Measurements from ENCODE around the gene ANKFY1.
"Not testable (repeated sequence)": the region's sequence is repeated elsewhere in the genome, so short reads cannot be mapped to it uniquely, and the experiment has no call there.

Gene ANKFY1

DNA sequence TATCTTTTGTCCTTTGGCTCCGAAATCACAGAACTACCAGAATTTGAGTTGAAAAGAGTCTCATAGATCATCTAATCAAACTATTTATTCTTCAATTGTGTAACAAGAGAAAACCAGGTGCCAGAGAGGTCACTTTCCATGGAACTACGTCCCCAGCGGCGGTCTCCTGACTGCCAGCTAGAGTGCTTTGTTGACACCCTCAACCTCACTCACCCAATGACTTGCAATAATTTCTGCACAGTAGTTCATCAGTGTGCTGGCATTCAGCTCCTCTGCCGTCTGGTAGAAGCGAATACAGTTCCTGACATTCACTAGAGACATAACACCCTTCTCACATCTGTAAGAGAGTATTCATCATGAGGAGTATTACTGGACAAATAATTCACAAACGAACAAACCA, 54.2 kb downstream of the ANKFY1 start:
- DNase-seq: no peak

- no peak for DNase-seq
Measured at GRCh38 chr17:4208238-4208637, 55.5 kb downstream of the ANKFY1 start.

DNA sequence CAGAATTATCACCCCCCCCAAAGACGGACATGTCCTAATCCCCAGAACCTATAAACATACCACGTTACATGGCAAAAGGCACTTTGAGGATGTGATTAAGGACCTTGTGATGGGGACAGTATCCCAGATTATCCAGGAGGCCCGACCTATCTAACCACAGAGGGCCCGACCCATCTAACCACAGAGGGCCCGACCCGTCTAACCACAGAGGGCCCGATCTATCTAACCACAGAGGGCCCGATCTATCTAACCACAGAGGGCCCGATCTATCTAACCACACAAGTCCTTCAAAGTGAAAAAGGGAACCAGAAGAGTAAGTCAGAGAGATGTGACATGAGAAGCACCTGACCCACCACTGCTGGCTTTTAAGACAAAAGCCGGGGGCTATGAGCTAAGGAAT, 56.8 kb downstream of the ANKFY1 start:
- no peak for DNase-seq

- no peak for DNase-seq
Measured at GRCh38 chr17:4205917-4206316, 57.9 kb downstream of the ANKFY1 start.

DNA sequence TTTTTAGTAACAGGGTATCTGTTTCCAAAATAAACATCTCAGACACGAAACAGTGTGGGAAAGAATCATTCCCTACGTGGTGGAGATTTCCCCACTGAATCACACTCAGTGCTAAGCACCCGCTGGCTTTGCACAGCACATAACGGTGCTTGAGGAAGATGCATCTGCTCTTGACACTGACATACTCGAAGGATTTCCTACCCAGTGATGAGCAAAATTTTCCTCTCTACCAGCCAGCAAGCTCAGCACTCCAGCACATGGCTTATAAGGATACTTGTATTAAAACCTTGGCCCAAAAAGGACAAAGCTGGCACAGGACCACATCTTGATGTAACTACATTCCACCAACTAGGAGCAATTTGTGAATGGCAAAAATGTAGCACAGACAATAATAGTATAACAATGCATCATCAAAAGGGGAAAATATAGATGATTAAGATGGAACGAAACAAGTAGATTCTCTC, 59.0 kb downstream of the ANKFY1 start:
- no peak for DNase-seq

DNA sequence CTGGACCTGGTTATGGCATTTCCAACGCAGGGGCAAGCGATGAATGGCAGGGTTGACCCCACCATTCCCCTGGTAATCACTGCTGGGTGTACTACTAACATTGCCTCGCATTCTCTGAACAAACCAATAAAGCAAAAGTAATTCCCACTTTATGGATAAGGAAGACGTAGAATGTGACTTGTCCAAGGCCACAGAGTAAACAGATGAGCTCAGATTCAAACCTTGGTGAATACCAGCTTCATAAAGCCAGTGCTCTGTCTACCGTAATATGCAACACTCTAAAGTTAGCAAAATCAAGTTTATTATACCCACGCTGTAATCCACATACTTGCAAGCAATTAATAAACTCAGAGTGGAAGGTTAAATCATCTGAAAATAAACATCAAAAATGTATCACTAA, 59.6 kb downstream of the ANKFY1 start:
- DNase-seq: no peak

GRCh38 chr17:4201226-4201625, 62.6 kb downstream of the ANKFY1 start:
- DNase-seq: no peak

- DNase-seq: peak; percentile 9 to 34
Measured at GRCh38 chr17:4199818-4200402, 63.9 kb downstream of the ANKFY1 start.

DNA sequence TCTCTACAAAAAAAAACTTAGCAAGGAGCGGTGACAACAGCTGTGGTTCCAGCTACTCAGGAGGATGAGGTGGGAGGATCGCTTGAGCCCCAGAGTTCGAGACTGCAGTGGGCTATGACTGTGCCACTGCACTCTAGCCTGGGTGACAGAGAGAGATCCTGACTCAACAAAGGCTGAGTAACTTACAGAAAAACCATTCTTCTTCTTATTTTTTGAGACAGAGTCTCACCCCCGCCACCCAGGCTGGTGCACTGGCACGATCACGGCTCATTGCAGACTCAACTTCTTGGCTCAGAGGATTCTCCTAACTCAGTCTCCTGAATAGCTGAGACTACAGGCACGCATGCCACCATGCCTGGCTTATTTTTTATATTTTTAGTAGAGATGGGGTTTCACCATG, 64.8 kb downstream of the ANKFY1 start:
- DNase-seq: no peak

GRCh38 chr17:4195306-4195705, 68.5 kb downstream of the ANKFY1 start:
- no peak for DNase-seq

- DNase-seq: no peak
Measured at GRCh38 chr17:4194796-4195195, 69.0 kb downstream of the ANKFY1 start.

DNA sequence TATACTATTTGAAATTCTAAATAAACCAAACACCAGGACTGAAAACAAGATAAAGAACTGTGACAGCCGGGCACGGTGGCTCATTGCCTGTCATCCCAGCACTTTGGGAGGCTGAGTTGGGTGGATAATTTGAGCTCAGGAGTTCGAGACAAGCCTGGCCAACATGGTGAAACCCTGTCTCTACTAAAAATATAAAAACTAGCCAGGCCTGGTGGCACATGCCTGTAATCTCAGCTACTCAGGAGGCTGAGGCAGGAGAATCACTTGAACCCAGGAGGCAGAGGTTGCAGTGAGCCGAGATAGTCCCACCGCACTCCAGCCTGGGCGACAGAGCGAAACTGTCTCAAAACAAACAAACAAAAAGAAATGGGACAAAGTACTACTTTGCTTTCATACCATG, 73.0 kb downstream of the ANKFY1 start:
- DNase-seq: not testable (repeated sequence)

- DNase-seq: no peak
Measured at GRCh38 chr17:4189280-4189679, 74.5 kb downstream of the ANKFY1 start.

GRCh38 chr17:4188076-4188475, 75.7 kb downstream of the ANKFY1 start:
- no peak for DNase-seq

- DNase-seq: no peak
Measured at GRCh38 chr17:4187076-4187475, 76.7 kb downstream of the ANKFY1 start.

GRCh38 chr17:4186357-4186881, 77.4 kb downstream of the ANKFY1 start:
- DNase-seq: no peak

GRCh38 chr17:4185656-4186055, 78.1 kb downstream of the ANKFY1 start:
- DNase-seq: no peak

- no peak for DNase-seq
Measured at GRCh38 chr17:4184811-4185210, 79.0 kb downstream of the ANKFY1 start.

- DNase-seq: peak in 1 of 2 experiments; percentile 24
Measured at GRCh38 chr17:4182043-4182442, 81.7 kb downstream of the ANKFY1 start.

GRCh38 chr17:4180791-4181190, 83.0 kb downstream of the ANKFY1 start:
- DNase-seq: no peak

- DNase-seq: no peak
Measured at GRCh38 chr17:4179071-4179470, 84.7 kb downstream of the ANKFY1 start.

- DNase-seq: no peak
Measured at GRCh38 chr17:4178651-4179050, 85.1 kb downstream of the ANKFY1 start.

- DNase-seq: no peak
Measured at GRCh38 chr17:4177806-4178205, 86.0 kb downstream of the ANKFY1 start.

- DNase-seq: no peak
Measured at GRCh38 chr17:4176808-4177472, 86.8 kb downstream of the ANKFY1 start.
